DND-41 (cell line): ENCODE results near the gene TSHZ2.
"Not testable (repeated sequence)": the region's sequence is repeated elsewhere in the genome, so short reads cannot be mapped to it uniquely, and the experiment has no call there.

Experiments used
- ATAC-seq: fragments of 200-7000 bp; cut with Tn5 transposase; 3 replicates; pipeline ENCODE4 v1.9.1; 2021; ENCODE audit warnings: low read depth; ENCODE audit not compliant: insufficient read depth
- DNase-seq: peaks from one replicate; pipeline ENCODE4 v3.0.0-alpha.2; 2020
- H2AFZ ChIP-seq: 2 replicates; pipeline ENCODE4 v1.6.0; 2012; ENCODE audit warnings: low read depth, low read length
- H3K27ac ChIP-seq: 2 replicates; pipeline ENCODE4 v1.5.1; 2012; ENCODE audit warnings: low read length, inconsistent platforms
- H3K27me3 ChIP-seq: fragments of 200-600 bp; sonication (generic); 2 replicates; pipeline ENCODE4 v1.6.0; 2012; ENCODE audit warnings: low read length, mild to moderate bottlenecking, inconsistent platforms; ENCODE audit not compliant: insufficient read depth, poor library complexity
- H3K36me3 ChIP-seq: 2 replicates; pipeline ENCODE4 v1.5.1; 2012; ENCODE audit warnings: low read length, inconsistent platforms; ENCODE audit not compliant: insufficient read depth
- H3K4me1 ChIP-seq: 2 replicates; pipeline ENCODE4 v1.5.1; 2012; ENCODE audit warnings: mild to moderate bottlenecking, low read length; ENCODE audit not compliant: insufficient read depth
- H3K4me2 ChIP-seq: 2 replicates; pipeline ENCODE4 v1.6.0; 2012; ENCODE audit warnings: mild to moderate bottlenecking, moderate library complexity, low read length, inconsistent platforms; ENCODE audit not compliant: insufficient read depth
- H3K4me3 ChIP-seq, 2 experiments: fragments of 200-600 bp in 1 of 2; shearing (Covaris generic) in 1 of 2; 2 replicates each; pipeline ENCODE4 v1.5.1; 2012 to 2016; ENCODE audit warnings: inconsistent platforms in 2 of 2, low read length in 2 of 2, mild to moderate bottlenecking in 2 of 2, low read depth in 1 of 2, moderate library complexity in 1 of 2
- H3K79me2 ChIP-seq: 2 replicates; pipeline ENCODE4 v1.6.0; 2012; ENCODE audit warnings: low read length, inconsistent platforms; ENCODE audit not compliant: insufficient read depth
- H3K9ac ChIP-seq: 2 replicates; pipeline ENCODE4 v1.6.0; 2012; ENCODE audit warnings: low read depth, mild to moderate bottlenecking, inconsistent platforms, low read length, moderate library complexity
- H3K9me3 ChIP-seq: 2 replicates; pipeline ENCODE4 v1.5.1; 2012; ENCODE audit warnings: low read length, moderate library complexity, mild to moderate bottlenecking, inconsistent platforms; ENCODE audit not compliant: insufficient read depth, severe bottlenecking
- H4K20me1 ChIP-seq: 2 replicates; pipeline ENCODE4 v1.6.0; 2012; ENCODE audit warnings: low read length; ENCODE audit not compliant: insufficient read depth
- CTCF ChIP-seq: IDR thresholded peaks from 2 replicates; pipeline ENCODE4 v1.5.1; 2012; ENCODE audit warnings: borderline replicate concordance, low read length, moderate library complexity, mild to moderate bottlenecking; ENCODE audit not compliant: poor library complexity, severe bottlenecking; ENCODE audit errors: extremely low read depth
- EZH2 ChIP-seq: IDR thresholded peaks from 3 replicates; pipeline ENCODE4 v1.6.1; 2012; ENCODE audit warnings: borderline replicate concordance, low read depth, mild to moderate bottlenecking, moderate library complexity, low read length, inconsistent platforms; ENCODE audit not compliant: severe bottlenecking

TSHZ2 gene

GRCh38 chr20:53522026-53522425 is 549.9 kb downstream of the TSHZ2 start:
- Histone ChIP-seq H3K27me3 (no peaks in the 10 kb centered on the region), H3K4me1 (no peaks in the 10 kb centered on the region), H3K79me2 (no peaks in the 10 kb centered on the region), H3K9ac (no peak overlapping the region), H4K20me1 (no peaks in the 10 kb centered on the region), H3K27ac (no peak overlapping the region), H3K36me3 (no peaks in the 10 kb centered on the region), H3K9me3 (no peaks in the 10 kb centered on the region), H3K4me2 (no peak overlapping the region), H3K4me3 (no peak overlapping the region), H2AFZ (no peak overlapping the region)
- ATAC-seq, result no peak
- no peak for TF ChIP-seq EZH2
- no peak for TF ChIP-seq CTCF
- no peak for DNase-seq

GRCh38 chr20:53522696-53523095 is 550.5 kb downstream of the TSHZ2 start:
- DNase-seq (no peak), ATAC-seq (no peak)
- Histone ChIP-seq H3K4me2 (no peak overlapping the region), H3K9ac (no peak overlapping the region), H3K36me3 (no peaks in the 10 kb centered on the region), H3K27ac (no peak overlapping the region), H2AFZ (no peak overlapping the region), H3K27me3 (no peaks in the 10 kb centered on the region), H3K4me3 (no peak overlapping the region), H3K4me1 (no peaks in the 10 kb centered on the region), H4K20me1 (no peaks in the 10 kb centered on the region), H3K79me2 (no peaks in the 10 kb centered on the region), H3K9me3 (no peaks in the 10 kb centered on the region)
- no peak for TF ChIP-seq CTCF
- no peak for TF ChIP-seq EZH2

- H3K27ac ChIP-seq, H3K79me2 ChIP-seq, H3K4me2 ChIP-seq, H2AFZ ChIP-seq, ATAC-seq, H3K27me3 ChIP-seq, H3K9ac ChIP-seq, DNase-seq, H3K4me3 ChIP-seq, H4K20me1 ChIP-seq, H3K4me1 ChIP-seq, H3K9me3 ChIP-seq, H3K36me3 ChIP-seq: not testable (repeated sequence)
These were observed 551.5 kb downstream of the TSHZ2 start for GRCh38 chr20:53523615-53524014.

GRCh38 chr20:53524589-53525312 is 552.6 kb downstream of the TSHZ2 start:
- no peak overlapping the region for H3K9ac ChIP-seq
- H3K36me3 ChIP-seq, result no peaks in the 10 kb centered on the region
- H3K27ac ChIP-seq, result no peak overlapping the region
- no peak overlapping the region for H3K4me2 ChIP-seq
- H4K20me1 ChIP-seq, result no peaks in the 10 kb centered on the region
- H3K4me3 ChIP-seq, result no peak overlapping the region
- no peak for ATAC-seq
- DNase-seq, result no peak
- no peak overlapping the region for H2AFZ ChIP-seq
- no peaks in the 10 kb centered on the region for H3K9me3 ChIP-seq
- TF ChIP-seq EZH2 (no peak), CTCF (no peak)
- no peaks in the 10 kb centered on the region for H3K79me2 ChIP-seq
- no peaks in the 10 kb centered on the region for H3K4me1 ChIP-seq
- H3K27me3 ChIP-seq, result no peaks in the 10 kb centered on the region
